Liver (tissue), 9 donors: ENCODE data around the gene NDUFS3. TPM values are rescaled to one million over a fixed set of nuclear protein-coding genes. Genes with fewer than 3 reads are reported as not detected.

Experiments
- DNase-seq: peaks from one replicate; pipeline ENCODE4 v3.0.0-alpha.2; 2017; ENCODE audit warnings: low spot score
- H3K27ac ChIP-seq, 2 donors: one replicate each; pipeline ENCODE4 v1.7.0; 2013; ENCODE audit warnings: inconsistent platforms in 2 of 2, low read length in 2 of 2, control low read depth in 1 of 2, low read depth in 1 of 2, mild to moderate bottlenecking in 1 of 2
- H3K27me3 ChIP-seq, 4 donors: one replicate each; pipeline versions ENCODE4 v1.6.1 to v1.7.0; 2013; ENCODE audit warnings: low read length in 3 of 4, inconsistent platforms in 1 of 4, mild to moderate bottlenecking in 1 of 4, moderate library complexity in 1 of 4; ENCODE audit not compliant: control insufficient read depth in 4 of 4, insufficient read depth in 4 of 4
- H3K36me3 ChIP-seq, 4 donors: one replicate each; pipeline versions ENCODE4 v1.6.1 to v1.7.0; 2013; ENCODE audit warnings: low read length in 3 of 4, mild to moderate bottlenecking in 3 of 4, low read depth in 1 of 4, moderate library complexity in 1 of 4; ENCODE audit not compliant: control insufficient read depth in 4 of 4, insufficient read depth in 3 of 4
- H3K4me1 ChIP-seq, 4 donors: one replicate each; pipeline versions ENCODE4 v1.6.1 to v1.7.0; 2013; ENCODE audit warnings: low read length in 3 of 4, mild to moderate bottlenecking in 3 of 4, moderate library complexity in 1 of 4; ENCODE audit not compliant: control insufficient read depth in 4 of 4, insufficient read depth in 4 of 4
- H3K4me3 ChIP-seq, 3 donors: one replicate each; pipeline versions ENCODE4 v1.6.1 to v1.7.0; 2013; ENCODE audit warnings: low read length in 3 of 3, control low read depth in 1 of 3, low read depth in 1 of 3, mild to moderate bottlenecking in 1 of 3
- H3K9ac ChIP-seq, 2 donors: one replicate each; pipeline ENCODE4 v1.7.0; 2013; ENCODE audit warnings: low read length in 2 of 2, mild to moderate bottlenecking in 2 of 2, moderate library complexity in 2 of 2, control low read depth in 1 of 2, low read depth in 1 of 2
- H3K9me3 ChIP-seq, 4 donors: one replicate each; pipeline versions ENCODE4 v1.6.1 to v1.7.0; 2013; ENCODE audit warnings: low read length in 3 of 4; ENCODE audit not compliant: control insufficient read depth in 4 of 4
- FOXA1 ChIP-seq: IDR thresholded peaks from 2 replicates; pipeline ENCODE4 v1.6.1; 2016; ENCODE audit warnings: antibody characterized with exemption
- FOXA2 ChIP-seq: IDR thresholded peaks from 2 replicates; pipeline ENCODE4 v1.6.1; 2016; ENCODE audit warnings: antibody characterized with exemption
- GABPA ChIP-seq, 2 donors: IDR thresholded peaks in 1 of 2; conservative IDR thresholded peaks in 1 of 2; 2 replicates each; pipeline ENCODE4 v1.6.1; 2016; ENCODE audit warnings: antibody characterized with exemption in 2 of 2, mild to moderate bottlenecking in 1 of 2, moderate library complexity in 1 of 2
- HNF4A ChIP-seq, 2 donors: conservative IDR thresholded peaks; 2 replicates each; pipeline ENCODE4 v1.6.1; 2016; ENCODE audit warnings: antibody characterized with exemption in 2 of 2, mild to moderate bottlenecking in 2 of 2
- HNF4G ChIP-seq: IDR thresholded peaks from 2 replicates; pipeline ENCODE4 v1.6.1; 2016; ENCODE audit warnings: antibody characterized with exemption
- JUND ChIP-seq, 2 donors: IDR thresholded peaks; 2 replicates each; pipeline ENCODE4 v1.6.1; 2016; ENCODE audit warnings: antibody characterized with exemption in 2 of 2
- NR2F2 ChIP-seq: IDR thresholded peaks from 2 replicates; pipeline ENCODE4 v1.6.1; 2016; ENCODE audit warnings: antibody characterized with exemption
- RAD21 ChIP-seq, 2 donors: IDR thresholded peaks; 2 replicates each; pipeline ENCODE4 v1.6.1; 2016; ENCODE audit warnings: antibody characterized with exemption in 2 of 2, mild to moderate bottlenecking in 2 of 2
- RXRA ChIP-seq, 2 donors: IDR thresholded peaks; 2 replicates each; pipeline ENCODE4 v1.6.1; 2017 to 2018; ENCODE audit warnings: antibody characterized with exemption in 2 of 2, mild to moderate bottlenecking in 1 of 2
- SP1 ChIP-seq: IDR thresholded peaks from 2 replicates; pipeline ENCODE4 v1.6.1; 2018; ENCODE audit warnings: antibody characterized with exemption, mild to moderate bottlenecking
- TAF1 ChIP-seq: conservative IDR thresholded peaks from 2 replicates; pipeline ENCODE4 v1.6.1; 2016; ENCODE audit warnings: antibody characterized with exemption, mild to moderate bottlenecking
- WGBS: extraction: QIAGEN DNeasy Blood & Tissue Kit; methylation state at CpG from one replicate; pipeline ENCODE4 v1.1.7; 2013; 5-methylcytosine and 5-hydroxymethylcytosine counted together
- polyA plus RNA-seq, 2 donors: library from polyadenylated mRNA; stranded (reverse) in 1 of 2; unstranded in 1 of 2; fragments of 200-250 nt in 1 of 2; fragments of >200 nt in 1 of 2; fragmentation: Nextera tagmentation in 1 of 2; extraction: Ambion mirVana in 1 of 2; gene quantifications; one replicate each; pipeline versions ENCODE4 v1.2.1 to v1.2.3, GENCODE V29; 2013 to 2015
- total RNA-seq, 2 donors: library from RNA; depleted of rRNA; stranded (reverse); fragments of >200 nt; gene quantifications; one replicate each; pipeline ENCODE4 v1.2.3, GENCODE V29; 2014
- TF ChIP-seq, protein P1 (sequence below): IDR thresholded peaks from 2 replicates; pipeline ENCODE4 v1.6.1; 2016; ENCODE audit warnings: antibody characterized with exemption
- TF ChIP-seq, protein P2 (sequence below): IDR thresholded peaks from 2 replicates; pipeline ENCODE4 v1.6.1; 2016; ENCODE audit warnings: antibody characterized with exemption, mild to moderate bottlenecking
- TF ChIP-seq, protein P3 (sequence below): fragments of 150-350 bp; IDR thresholded peaks from 2 replicates; pipeline ENCODE4 v1.5.1; 2017; ENCODE audit warnings: improper control_type of control experiment, low read depth, low read length; ENCODE audit not compliant: missing input control
- TF ChIP-seq, protein P4 (sequence below): IDR thresholded peaks from 2 replicates; pipeline ENCODE4 v1.6.1; 2016; ENCODE audit warnings: antibody characterized with exemption
- donor health status: healthy.
- donor health status: healthy.
- donor health status: healthy.
- donor health status: healthy.
- donor health status: healthy.

Gene NDUFS3
- total and polyA plus RNA-seq, 4 donors, result 43.8 to 101 (median 67.8) TPM

DNA sequence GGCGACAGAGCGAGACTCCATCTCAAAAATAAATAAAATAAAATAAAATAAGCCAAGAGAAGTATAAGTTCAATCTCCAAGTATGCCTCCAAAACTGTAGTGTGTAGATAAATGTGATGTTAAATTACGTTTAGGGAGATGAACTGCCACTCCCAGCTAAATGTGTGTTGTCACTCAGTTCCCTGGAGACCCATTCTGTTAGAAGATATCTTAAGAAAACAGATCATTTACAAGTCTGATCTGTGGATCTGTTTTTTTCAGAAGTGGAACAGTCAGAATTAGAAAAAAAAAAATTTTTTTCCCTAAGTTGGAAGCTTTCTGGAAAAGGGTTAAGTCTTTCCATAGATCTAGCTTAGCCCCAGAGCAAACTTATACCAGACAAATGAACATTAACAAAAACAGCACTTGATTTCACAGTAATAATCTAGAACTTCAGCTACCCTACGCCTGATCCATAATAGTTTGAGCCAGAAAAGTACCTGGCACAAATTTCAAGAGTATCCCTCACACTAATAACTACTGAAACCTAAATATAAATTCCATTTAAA lies 44.1 kb upstream of the NDUFS3 start:
- Histone ChIP-seq H3K36me3 (no peaks in the 10 kb centered on the region), H3K9ac (no peak overlapping the region), H3K27me3 (no peaks in the 10 kb centered on the region), H3K27ac (no peak overlapping the region), H3K9me3 (no peaks in the 10 kb centered on the region), H3K4me1 (peaks cover 15 to 27% (median 24%) of the 10 kb centered on the region in 4 donors), H3K4me3 (no peak overlapping the region)
- WGBS, result 92% methylated on average over 4 of the region's 4 CpGs
- no peak for DNase-seq
- TF ChIP-seq RXRA (IDR thresholded peaks at IDR 0.05) (no peak), GABPA (IDR thresholded peaks at IDR 0.05 in 1 of 2, conservative IDR thresholded peaks at IDR 0.05 in 1 of 2) (no peak), TAF1 (no peak), SP1 (no peak), HNF4A (conservative IDR thresholded peaks at IDR 0.05) (no peak), FOXA1 (no peak)
- TF ChIP-seq, protein P1, sequence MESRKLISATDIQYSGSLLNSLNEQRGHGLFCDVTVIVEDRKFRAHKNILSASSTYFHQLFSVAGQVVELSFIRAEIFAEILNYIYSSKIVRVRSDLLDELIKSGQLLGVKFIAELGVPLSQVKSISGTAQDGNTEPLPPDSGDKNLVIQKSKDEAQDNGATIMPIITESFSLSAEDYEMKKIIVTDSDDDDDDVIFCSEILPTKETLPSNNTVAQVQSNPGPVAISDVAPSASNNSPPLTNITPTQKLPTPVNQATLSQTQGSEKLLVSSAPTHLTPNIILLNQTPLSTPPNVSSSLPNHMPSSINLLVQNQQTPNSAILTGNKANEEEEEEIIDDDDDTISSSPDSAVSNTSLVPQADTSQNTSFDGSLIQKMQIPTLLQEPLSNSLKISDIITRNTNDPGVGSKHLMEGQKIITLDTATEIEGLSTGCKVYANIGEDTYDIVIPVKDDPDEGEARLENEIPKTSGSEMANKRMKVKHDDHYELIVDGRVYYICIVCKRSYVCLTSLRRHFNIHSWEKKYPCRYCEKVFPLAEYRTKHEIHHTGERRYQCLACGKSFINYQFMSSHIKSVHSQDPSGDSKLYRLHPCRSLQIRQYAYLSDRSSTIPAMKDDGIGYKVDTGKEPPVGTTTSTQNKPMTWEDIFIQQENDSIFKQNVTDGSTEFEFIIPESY, result no peak
- TF ChIP-seq, protein P2, sequence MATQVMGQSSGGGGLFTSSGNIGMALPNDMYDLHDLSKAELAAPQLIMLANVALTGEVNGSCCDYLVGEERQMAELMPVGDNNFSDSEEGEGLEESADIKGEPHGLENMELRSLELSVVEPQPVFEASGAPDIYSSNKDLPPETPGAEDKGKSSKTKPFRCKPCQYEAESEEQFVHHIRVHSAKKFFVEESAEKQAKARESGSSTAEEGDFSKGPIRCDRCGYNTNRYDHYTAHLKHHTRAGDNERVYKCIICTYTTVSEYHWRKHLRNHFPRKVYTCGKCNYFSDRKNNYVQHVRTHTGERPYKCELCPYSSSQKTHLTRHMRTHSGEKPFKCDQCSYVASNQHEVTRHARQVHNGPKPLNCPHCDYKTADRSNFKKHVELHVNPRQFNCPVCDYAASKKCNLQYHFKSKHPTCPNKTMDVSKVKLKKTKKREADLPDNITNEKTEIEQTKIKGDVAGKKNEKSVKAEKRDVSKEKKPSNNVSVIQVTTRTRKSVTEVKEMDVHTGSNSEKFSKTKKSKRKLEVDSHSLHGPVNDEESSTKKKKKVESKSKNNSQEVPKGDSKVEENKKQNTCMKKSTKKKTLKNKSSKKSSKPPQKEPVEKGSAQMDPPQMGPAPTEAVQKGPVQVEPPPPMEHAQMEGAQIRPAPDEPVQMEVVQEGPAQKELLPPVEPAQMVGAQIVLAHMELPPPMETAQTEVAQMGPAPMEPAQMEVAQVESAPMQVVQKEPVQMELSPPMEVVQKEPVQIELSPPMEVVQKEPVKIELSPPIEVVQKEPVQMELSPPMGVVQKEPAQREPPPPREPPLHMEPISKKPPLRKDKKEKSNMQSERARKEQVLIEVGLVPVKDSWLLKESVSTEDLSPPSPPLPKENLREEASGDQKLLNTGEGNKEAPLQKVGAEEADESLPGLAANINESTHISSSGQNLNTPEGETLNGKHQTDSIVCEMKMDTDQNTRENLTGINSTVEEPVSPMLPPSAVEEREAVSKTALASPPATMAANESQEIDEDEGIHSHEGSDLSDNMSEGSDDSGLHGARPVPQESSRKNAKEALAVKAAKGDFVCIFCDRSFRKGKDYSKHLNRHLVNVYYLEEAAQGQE, result no peak

DNA sequence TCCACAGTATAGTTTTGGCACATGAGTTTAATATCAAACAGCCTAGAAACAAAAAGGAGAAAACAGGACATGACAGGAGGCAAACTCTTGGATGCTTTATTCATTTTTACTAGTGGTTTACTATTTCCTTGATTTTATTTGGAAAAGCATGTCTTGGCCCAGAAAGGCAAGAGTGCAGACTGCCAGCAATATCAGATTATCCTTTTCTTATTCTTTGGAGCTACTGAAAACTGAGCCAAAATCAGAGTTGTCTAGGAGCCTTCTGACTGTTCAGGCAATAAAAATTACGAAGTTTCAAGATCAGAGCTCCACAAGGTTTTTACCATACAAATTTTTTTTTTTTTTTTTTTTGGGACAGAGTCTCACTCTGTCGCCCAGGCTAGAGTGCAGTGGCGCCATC lies 42.0 kb upstream of the NDUFS3 start:
- Histone ChIP-seq H3K27ac (no peak overlapping the region), H3K4me1 (peaks cover 12 to 34% (median 33%) of the 10 kb centered on the region in 4 donors), H3K4me3 (no peak overlapping the region), H3K27me3 (no peaks in the 10 kb centered on the region), H3K9ac (no peak overlapping the region), H3K9me3 (no peaks in the 10 kb centered on the region), H3K36me3 (no peaks in the 10 kb centered on the region)
- 88% methylated on average over 3 of the region's 3 CpGs for WGBS
- TF ChIP-seq, protein P1, result no peak
- TF ChIP-seq, protein P3, sequence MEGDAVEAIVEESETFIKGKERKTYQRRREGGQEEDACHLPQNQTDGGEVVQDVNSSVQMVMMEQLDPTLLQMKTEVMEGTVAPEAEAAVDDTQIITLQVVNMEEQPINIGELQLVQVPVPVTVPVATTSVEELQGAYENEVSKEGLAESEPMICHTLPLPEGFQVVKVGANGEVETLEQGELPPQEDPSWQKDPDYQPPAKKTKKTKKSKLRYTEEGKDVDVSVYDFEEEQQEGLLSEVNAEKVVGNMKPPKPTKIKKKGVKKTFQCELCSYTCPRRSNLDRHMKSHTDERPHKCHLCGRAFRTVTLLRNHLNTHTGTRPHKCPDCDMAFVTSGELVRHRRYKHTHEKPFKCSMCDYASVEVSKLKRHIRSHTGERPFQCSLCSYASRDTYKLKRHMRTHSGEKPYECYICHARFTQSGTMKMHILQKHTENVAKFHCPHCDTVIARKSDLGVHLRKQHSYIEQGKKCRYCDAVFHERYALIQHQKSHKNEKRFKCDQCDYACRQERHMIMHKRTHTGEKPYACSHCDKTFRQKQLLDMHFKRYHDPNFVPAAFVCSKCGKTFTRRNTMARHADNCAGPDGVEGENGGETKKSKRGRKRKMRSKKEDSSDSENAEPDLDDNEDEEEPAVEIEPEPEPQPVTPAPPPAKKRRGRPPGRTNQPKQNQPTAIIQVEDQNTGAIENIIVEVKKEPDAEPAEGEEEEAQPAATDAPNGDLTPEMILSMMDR, result no peak
- no peak for TF ChIP-seq GABPA (IDR thresholded peaks at IDR 0.05 in 1 of 2, conservative IDR thresholded peaks at IDR 0.05 in 1 of 2)
- TF ChIP-seq NR2F2, result no peak
- no peak for TF ChIP-seq TAF1
- TF ChIP-seq RAD21 (IDR thresholded peaks at IDR 0.05), result no peak
- TF ChIP-seq FOXA2, result no peak
- TF ChIP-seq, protein P4, sequence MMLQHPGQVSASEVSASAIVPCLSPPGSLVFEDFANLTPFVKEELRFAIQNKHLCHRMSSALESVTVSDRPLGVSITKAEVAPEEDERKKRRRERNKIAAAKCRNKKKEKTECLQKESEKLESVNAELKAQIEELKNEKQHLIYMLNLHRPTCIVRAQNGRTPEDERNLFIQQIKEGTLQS, result no peak
- TF ChIP-seq SP1, result no peak
- TF ChIP-seq, protein P2, result no peak
- no peak for TF ChIP-seq FOXA1
- no peak for TF ChIP-seq RXRA (IDR thresholded peaks at IDR 0.05)
- no peak for TF ChIP-seq JUND (IDR thresholded peaks at IDR 0.05)
- no peak for TF ChIP-seq HNF4G
- TF ChIP-seq HNF4A (conservative IDR thresholded peaks at IDR 0.05), result no peak
- no peak for DNase-seq
